Measurements from ENCODE around the gene LRMDA. TPM values are rescaled to one million over a fixed set of nuclear protein-coding genes. Genes with fewer than 3 reads are reported as not detected.

The LRMDA gene
- total RNA-seq, 1 experiment from 2014 or later, result 4.8 TPM

DNA sequence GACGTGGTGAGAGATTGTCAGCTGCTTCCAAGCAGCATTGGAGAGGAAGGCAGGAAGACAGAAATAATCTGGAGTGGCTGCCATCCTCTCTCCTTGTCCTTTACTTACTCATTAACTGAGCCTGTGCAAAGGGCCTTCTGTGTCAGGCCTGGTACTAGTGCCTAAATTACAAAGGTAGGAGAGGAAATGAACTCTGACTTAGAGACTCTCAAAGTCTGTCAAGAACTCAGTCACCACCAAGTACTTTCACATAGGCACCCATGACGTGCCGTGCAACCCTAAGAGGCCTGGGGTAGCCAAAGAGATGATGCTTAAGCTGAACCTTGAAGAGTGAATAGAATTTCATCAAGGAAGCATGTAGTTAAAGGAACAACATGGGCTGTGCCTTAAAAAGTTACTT, 866.9 kb downstream of the LRMDA start (continued):
- TF ChIP-seq, protein P1, sequence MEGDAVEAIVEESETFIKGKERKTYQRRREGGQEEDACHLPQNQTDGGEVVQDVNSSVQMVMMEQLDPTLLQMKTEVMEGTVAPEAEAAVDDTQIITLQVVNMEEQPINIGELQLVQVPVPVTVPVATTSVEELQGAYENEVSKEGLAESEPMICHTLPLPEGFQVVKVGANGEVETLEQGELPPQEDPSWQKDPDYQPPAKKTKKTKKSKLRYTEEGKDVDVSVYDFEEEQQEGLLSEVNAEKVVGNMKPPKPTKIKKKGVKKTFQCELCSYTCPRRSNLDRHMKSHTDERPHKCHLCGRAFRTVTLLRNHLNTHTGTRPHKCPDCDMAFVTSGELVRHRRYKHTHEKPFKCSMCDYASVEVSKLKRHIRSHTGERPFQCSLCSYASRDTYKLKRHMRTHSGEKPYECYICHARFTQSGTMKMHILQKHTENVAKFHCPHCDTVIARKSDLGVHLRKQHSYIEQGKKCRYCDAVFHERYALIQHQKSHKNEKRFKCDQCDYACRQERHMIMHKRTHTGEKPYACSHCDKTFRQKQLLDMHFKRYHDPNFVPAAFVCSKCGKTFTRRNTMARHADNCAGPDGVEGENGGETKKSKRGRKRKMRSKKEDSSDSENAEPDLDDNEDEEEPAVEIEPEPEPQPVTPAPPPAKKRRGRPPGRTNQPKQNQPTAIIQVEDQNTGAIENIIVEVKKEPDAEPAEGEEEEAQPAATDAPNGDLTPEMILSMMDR (IDR thresholded peaks at IDR 0.05 in 2 of 3, conservative IDR thresholded peaks at IDR 0.05 in 1 of 3; ENCODE audit: borderline replicate concordance in 1 of 3, insufficient read depth in 1 of 3, low read depth in 2 of 3, low read length in 2 of 3), result no peak
- TF ChIP-seq YY1 (IDR thresholded peaks at IDR 0.05; ENCODE audit: extremely low read depth, insufficient replicate concordance, low read depth, low read length) (no peak), EZH2phosphoT487 (IDR thresholded peaks at IDR 0.05; ENCODE audit: borderline replicate concordance) (no peak), POLR2AphosphoS5 (IDR thresholded peaks at IDR 0.05; ENCODE audit: low read depth, low read length) (no peak), TCF7L2 (IDR thresholded peaks at IDR 0.05; ENCODE audit: borderline replicate concordance, extremely low read depth, insufficient read depth, insufficient read length) (no peak), SRF (IDR thresholded peaks at IDR 0.05; ENCODE audit: low read depth) (no peak), SIN3A (IDR thresholded peaks at IDR 0.05; ENCODE audit: low read depth) (no peak)
- TF ChIP-seq, protein P2, sequence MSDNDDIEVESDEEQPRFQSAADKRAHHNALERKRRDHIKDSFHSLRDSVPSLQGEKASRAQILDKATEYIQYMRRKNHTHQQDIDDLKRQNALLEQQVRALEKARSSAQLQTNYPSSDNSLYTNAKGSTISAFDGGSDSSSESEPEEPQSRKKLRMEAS (IDR thresholded peaks at IDR 0.05), result no peak
- TF ChIP-seq, protein P3, sequence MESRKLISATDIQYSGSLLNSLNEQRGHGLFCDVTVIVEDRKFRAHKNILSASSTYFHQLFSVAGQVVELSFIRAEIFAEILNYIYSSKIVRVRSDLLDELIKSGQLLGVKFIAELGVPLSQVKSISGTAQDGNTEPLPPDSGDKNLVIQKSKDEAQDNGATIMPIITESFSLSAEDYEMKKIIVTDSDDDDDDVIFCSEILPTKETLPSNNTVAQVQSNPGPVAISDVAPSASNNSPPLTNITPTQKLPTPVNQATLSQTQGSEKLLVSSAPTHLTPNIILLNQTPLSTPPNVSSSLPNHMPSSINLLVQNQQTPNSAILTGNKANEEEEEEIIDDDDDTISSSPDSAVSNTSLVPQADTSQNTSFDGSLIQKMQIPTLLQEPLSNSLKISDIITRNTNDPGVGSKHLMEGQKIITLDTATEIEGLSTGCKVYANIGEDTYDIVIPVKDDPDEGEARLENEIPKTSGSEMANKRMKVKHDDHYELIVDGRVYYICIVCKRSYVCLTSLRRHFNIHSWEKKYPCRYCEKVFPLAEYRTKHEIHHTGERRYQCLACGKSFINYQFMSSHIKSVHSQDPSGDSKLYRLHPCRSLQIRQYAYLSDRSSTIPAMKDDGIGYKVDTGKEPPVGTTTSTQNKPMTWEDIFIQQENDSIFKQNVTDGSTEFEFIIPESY (IDR thresholded peaks at IDR 0.05; ENCODE audit: extremely low read depth, insufficient replicate concordance, low read length), result no peak

DNA sequence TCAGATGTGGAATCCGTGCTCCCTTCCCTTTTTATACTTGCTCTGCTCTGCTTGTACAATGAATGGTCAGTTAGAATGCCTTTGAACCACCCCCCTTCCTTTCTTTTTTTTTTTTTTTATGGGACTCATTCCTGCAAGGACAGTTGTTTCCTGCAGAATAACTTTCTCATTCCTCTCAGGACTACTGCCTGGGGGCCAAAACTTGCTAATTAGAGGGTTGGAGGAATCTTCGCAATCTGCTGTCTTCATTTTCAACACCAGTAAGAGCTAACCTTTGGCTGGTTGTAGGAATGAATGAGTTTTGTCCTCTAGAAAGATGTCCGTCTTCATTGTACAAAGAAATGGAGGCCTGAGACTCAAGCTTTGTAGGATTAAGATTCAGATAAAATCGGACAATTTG, 868.1 kb downstream of the LRMDA start:
- intact Hi-C loops (cut with micrococcal nuclease), result no loop called here
- no peaks in the 10 kb centered on the region for H3K9me2 ChIP-seq (ENCODE audit: insufficient read depth)
- ChIA-PET CTCF (interaction anchor here (0.6 kb wide), 1 partner anchor 1160 kb away, joined by 3 read pairs; no protein-coding TSS in a partner anchor), POLR2A (no interaction called here), RAD21 (ENCODE audit: low non-redundant PET in 1 of 2, low total read pairs in 2 of 2, uncharacterized antibody in 2 of 2, unreplicated experiment in 2 of 2) (no interaction called here)
- no peaks in the 10 kb centered on the region for H3K9me3 ChIP-seq (ENCODE audit: control insufficient read depth in 1 of 2, insufficient read depth in 1 of 2, low read depth in 1 of 2, low read length in 2 of 2)
- no peaks in the 10 kb centered on the region for H3K4me1 ChIP-seq (ENCODE audit: control insufficient read depth in 1 of 2, insufficient read depth in 2 of 2, low read length in 2 of 2)
- DNase-seq (ENCODE audit: low read depth, low spot score) (no peak), ATAC-seq (no peak)
- H3K36me3 ChIP-seq (ENCODE audit: control insufficient read depth in 1 of 2, insufficient read depth in 2 of 2, low read length in 2 of 2), result no peaks in the 10 kb centered on the region
- H3K79me2 ChIP-seq (ENCODE audit: insufficient read depth, low read length), result no peaks in the 10 kb centered on the region
- no peaks in the 10 kb centered on the region for H4K20me1 ChIP-seq (ENCODE audit: insufficient read depth)
- TF ChIP-seq, protein P4, sequence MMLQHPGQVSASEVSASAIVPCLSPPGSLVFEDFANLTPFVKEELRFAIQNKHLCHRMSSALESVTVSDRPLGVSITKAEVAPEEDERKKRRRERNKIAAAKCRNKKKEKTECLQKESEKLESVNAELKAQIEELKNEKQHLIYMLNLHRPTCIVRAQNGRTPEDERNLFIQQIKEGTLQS (IDR thresholded peaks at IDR 0.05), result no peak
- TF ChIP-seq, protein P2 (IDR thresholded peaks at IDR 0.05), result no peak
- TF ChIP-seq CBX3 (IDR thresholded peaks at IDR 0.05; ENCODE audit: low read depth) (no peak), POLR2AphosphoS5 (IDR thresholded peaks at IDR 0.05; ENCODE audit: low read depth, low read length) (no peak), ZFX (IDR thresholded peaks at IDR 0.05) (no peak), RAD21 (IDR thresholded peaks at IDR 0.05; ENCODE audit: low read depth) (no peak), SRF (IDR thresholded peaks at IDR 0.05; ENCODE audit: low read depth) (no peak)
- TF ChIP-seq, protein P1 (IDR thresholded peaks at IDR 0.05 in 2 of 3, conservative IDR thresholded peaks at IDR 0.05 in 1 of 3; ENCODE audit: borderline replicate concordance in 1 of 3, insufficient read depth in 1 of 3, low read depth in 2 of 3, low read length in 2 of 3), result no peak
- H3K27ac ChIP-seq (ENCODE audit: low read depth, low read length), result no peak overlapping the region
- H3K9ac ChIP-seq (ENCODE audit: low read length), result no peak overlapping the region
- no TSS peak for BruUV-seq (replicated peaks)
- no peak overlapping the region for H3K4me2 ChIP-seq (ENCODE audit: low read length)
- 0 out of 2 replicates have a peak, but pooled peaks cover 5% of the 10 kb centered on the region for H3K27me3 ChIP-seq (ENCODE audit: insufficient read depth, low read length)
- no peak overlapping the region for H2AFZ ChIP-seq (ENCODE audit: low read depth, low read length, poor library complexity, severe bottlenecking)
- H3K4me3 ChIP-seq (replicated peaks in 1 of 2; ENCODE audit: low read depth in 1 of 2, low read length in 2 of 2), result no peak overlapping the region

All from HCT116 (cell line).